Caco-2 (cell line): ENCODE measurements around the gene MSRB2. TPM values are rescaled to one million over a fixed set of nuclear protein-coding genes. Genes with fewer than 3 reads are reported as not detected.

Source experiments
- BruUV-seq: library from RNA; stranded (reverse); fragments of 400-500 nt; replicated peaks from 2 replicates; lab custom pipeline; 2021; lab: Mats Ljungman, UMichigan
- CTCF ChIA-PET: fragments of 300-600 bp; sonication (Branson Sonifier 250); formaldehyde crosslinking; loops from one replicate; lab custom pipeline; 2022; ENCODE audit warnings: antibody characterized with exemption; lab: Charles Lee
- POLR2A ChIA-PET: fragments of 300-600 bp; sonication (Branson Sonifier 250); formaldehyde crosslinking; loops from one replicate; lab custom pipeline; 2022; ENCODE audit warnings: antibody characterized with exemption; lab: Charles Lee
- DNase-seq, 2 experiments: peaks; one replicate each; pipeline versions ENCODE4 v3.0.0 to v3.0.0-alpha.2; 2020 to 2022
- H3K27me3 ChIP-seq: replicated peaks from 2 replicates; pipeline ENCODE4 v1.6.0; 2011; ENCODE audit warnings: low read length; ENCODE audit not compliant: control insufficient read depth, insufficient read depth
- H3K36me3 ChIP-seq: 2 replicates; pipeline ENCODE4 v1.5.1; 2011; ENCODE audit warnings: low read length; ENCODE audit not compliant: control insufficient read depth, insufficient read depth
- H3K4me1 ChIP-seq: fragments of 250-450 bp; sonication (Bioruptor Pico); 2 replicates; pipeline ENCODE4 v1.5.1; 2020; ENCODE audit warnings: mild to moderate bottlenecking
- H3K4me3 ChIP-seq: 2 replicates; pipeline ENCODE4 v1.5.1; 2011; ENCODE audit warnings: low read depth, mild to moderate bottlenecking, control low read depth, low read length
- H3K9me3 ChIP-seq: fragments of 250-450 bp; sonication (Bioruptor Pico); 2 replicates; pipeline ENCODE4 v1.5.1; 2020; ENCODE audit warnings: mild to moderate bottlenecking, moderate library complexity
- H3K27ac Mint-ChIP-seq: one replicate; pipeline ENCODE4 v1.8.0; 2022; ENCODE audit warnings: mixed read lengths; ENCODE audit not compliant: unreplicated experiment
- H3K27me3 Mint-ChIP-seq: one replicate; pipeline ENCODE4 v1.8.0; 2022; ENCODE audit warnings: mixed read lengths; ENCODE audit not compliant: insufficient read depth, unreplicated experiment
- H3K36me3 Mint-ChIP-seq: one replicate; pipeline ENCODE4 v1.8.0; 2022; ENCODE audit warnings: mild to moderate bottlenecking, mixed read lengths; ENCODE audit not compliant: insufficient read depth, unreplicated experiment
- H3K4me1 Mint-ChIP-seq: one replicate; pipeline ENCODE4 v1.8.0; 2022; ENCODE audit warnings: low read depth, mixed read lengths; ENCODE audit not compliant: unreplicated experiment
- H3K4me3 Mint-ChIP-seq: one replicate; pipeline ENCODE4 v1.8.0; 2022; ENCODE audit warnings: mild to moderate bottlenecking, moderate library complexity, mixed read lengths; ENCODE audit not compliant: unreplicated experiment
- H3K9me3 Mint-ChIP-seq: one replicate; pipeline ENCODE4 v1.8.0; 2022; ENCODE audit warnings: mixed read lengths; ENCODE audit not compliant: unreplicated experiment
- intact Hi-C: fragments of 100-400 bp; cut with micrococcal nuclease; formaldehyde crosslinking; loops from one replicate; pipeline ENCODE4 v1.10.0; 2022; ENCODE audit not compliant: unreplicated experiment
- total RNA-seq: library from RNA; stranded (reverse); gene quantifications from 2 replicates; pipeline ENCODE4 v1.2.3, GENCODE V29; 2022
- TF ChIP-seq, protein P1 (sequence below), 2 experiments: fragments of 200-600 bp in 1 of 2; IDR thresholded peaks; 1 replicate in 1 of 2; 2 replicates in 1 of 2; pipeline versions ENCODE4 v1.5.1 to v1.8.0; 2011 to 2022; ENCODE audit warnings: antibody characterized with exemption in 1 of 2, control low read depth in 1 of 2, inconsistent platforms in 1 of 2, low read depth in 1 of 2, low read length in 1 of 2, mild to moderate bottlenecking in 1 of 2, moderate library complexity in 1 of 2; ENCODE audit not compliant: insufficient read depth in 1 of 2, severe bottlenecking in 1 of 2, unreplicated experiment in 1 of 2

The MSRB2 gene
- total RNA-seq, 1 experiment from 2014 or later = 13.7 TPM

DNA sequence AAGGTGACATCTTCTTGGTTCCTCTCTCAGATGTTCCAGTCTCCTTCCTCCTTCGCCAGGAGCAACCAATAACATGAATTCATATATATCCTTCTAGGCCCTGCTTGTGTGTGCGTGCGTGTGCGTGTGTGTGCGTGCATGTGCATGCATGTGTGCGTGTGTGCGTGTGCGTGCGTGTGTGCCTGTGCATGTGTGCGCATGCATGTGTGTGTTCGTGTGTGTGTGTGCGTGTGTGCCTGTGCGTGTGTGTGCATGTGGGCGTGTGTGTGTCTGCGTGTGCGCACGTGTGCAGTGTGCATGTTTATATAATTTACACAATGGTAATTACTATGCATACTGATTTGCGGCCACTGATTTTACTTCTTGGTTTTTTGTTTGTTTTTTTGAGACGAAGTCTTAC is 52.8 kb downstream of the MSRB2 start:
- no peak for DNase-seq
- H3K9me3 ChIP-seq = no peaks in the 10 kb centered on the region
- Mint-ChIP-seq H3K4me1 (no peaks in the 10 kb centered on the region), H3K27me3 (peaks cover 2% of the 10 kb centered on the region), H3K36me3 (no peaks in the 10 kb centered on the region), H3K4me3 (no peak overlapping the region), H3K27ac (no peak overlapping the region), H3K9me3 (no peaks in the 10 kb centered on the region)
- TF ChIP-seq, protein P1, sequence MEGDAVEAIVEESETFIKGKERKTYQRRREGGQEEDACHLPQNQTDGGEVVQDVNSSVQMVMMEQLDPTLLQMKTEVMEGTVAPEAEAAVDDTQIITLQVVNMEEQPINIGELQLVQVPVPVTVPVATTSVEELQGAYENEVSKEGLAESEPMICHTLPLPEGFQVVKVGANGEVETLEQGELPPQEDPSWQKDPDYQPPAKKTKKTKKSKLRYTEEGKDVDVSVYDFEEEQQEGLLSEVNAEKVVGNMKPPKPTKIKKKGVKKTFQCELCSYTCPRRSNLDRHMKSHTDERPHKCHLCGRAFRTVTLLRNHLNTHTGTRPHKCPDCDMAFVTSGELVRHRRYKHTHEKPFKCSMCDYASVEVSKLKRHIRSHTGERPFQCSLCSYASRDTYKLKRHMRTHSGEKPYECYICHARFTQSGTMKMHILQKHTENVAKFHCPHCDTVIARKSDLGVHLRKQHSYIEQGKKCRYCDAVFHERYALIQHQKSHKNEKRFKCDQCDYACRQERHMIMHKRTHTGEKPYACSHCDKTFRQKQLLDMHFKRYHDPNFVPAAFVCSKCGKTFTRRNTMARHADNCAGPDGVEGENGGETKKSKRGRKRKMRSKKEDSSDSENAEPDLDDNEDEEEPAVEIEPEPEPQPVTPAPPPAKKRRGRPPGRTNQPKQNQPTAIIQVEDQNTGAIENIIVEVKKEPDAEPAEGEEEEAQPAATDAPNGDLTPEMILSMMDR (IDR thresholded peaks at IDR 0.05; ENCODE audit: insufficient read depth in 1 of 2, low read depth in 1 of 2, low read length in 1 of 2, severe bottlenecking in 1 of 2, unreplicated experiment in 1 of 2) = no peak
- ChIA-PET CTCF (no interaction called here), POLR2A (no interaction called here)
- no TSS peak for BruUV-seq
- intact Hi-C loops = no loop called here
- no peaks in the 10 kb centered on the region for H3K36me3 ChIP-seq
- H3K4me3 ChIP-seq = no peak overlapping the region
- no peaks in the 10 kb centered on the region for H3K4me1 ChIP-seq
- H3K27me3 ChIP-seq = 0 out of 2 replicates have a peak, but pooled peaks cover 3% of the 10 kb centered on the region

DNA sequence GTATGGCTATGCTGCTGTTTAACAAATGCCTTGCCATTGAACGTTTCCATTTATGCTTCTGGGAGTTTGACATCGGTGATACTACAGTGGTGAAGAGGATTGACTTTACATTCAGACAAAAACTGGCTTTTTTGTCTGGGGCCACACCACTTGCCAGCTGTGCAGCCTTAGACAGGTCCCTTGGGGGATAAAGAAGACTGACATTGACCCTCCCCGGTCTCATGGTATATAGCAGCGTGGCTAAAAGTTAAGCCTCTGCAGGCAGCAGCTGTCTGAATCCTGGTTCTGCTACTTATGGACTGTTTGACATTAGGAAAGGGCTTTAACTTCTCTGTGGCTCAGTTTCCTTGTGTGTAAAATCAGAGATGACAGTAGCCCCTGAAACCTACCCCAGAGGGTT is 54.7 kb downstream of the MSRB2 start:
- H3K4me3 ChIP-seq = no peak overlapping the region
- POLR2A ChIA-PET = no interaction called here
- peaks cover 6% of the 10 kb centered on the region for H3K27me3 Mint-ChIP-seq
- H3K27me3 ChIP-seq = 0 out of 2 replicates have a peak, but pooled peaks cover 3% of the 10 kb centered on the region
- H3K27ac Mint-ChIP-seq = no peak overlapping the region
- H3K9me3 Mint-ChIP-seq = no peaks in the 10 kb centered on the region
- no peak for DNase-seq
- H3K4me1 ChIP-seq = no peaks in the 10 kb centered on the region
- intact Hi-C loops = no loop called here
- no peaks in the 10 kb centered on the region for H3K36me3 Mint-ChIP-seq
- CTCF ChIA-PET = no interaction called here
- H3K9me3 ChIP-seq = no peaks in the 10 kb centered on the region
- H3K4me3 Mint-ChIP-seq = no peak overlapping the region
- H3K36me3 ChIP-seq = no peaks in the 10 kb centered on the region
- TF ChIP-seq, protein P1 (IDR thresholded peaks at IDR 0.05; ENCODE audit: insufficient read depth in 1 of 2, low read depth in 1 of 2, low read length in 1 of 2, severe bottlenecking in 1 of 2, unreplicated experiment in 1 of 2) = no peak
- no peaks in the 10 kb centered on the region for H3K4me1 Mint-ChIP-seq
- BruUV-seq = no TSS peak

GRCh38 chr10:23150610-23151009 is 55.2 kb downstream of the MSRB2 start:
- TF ChIP-seq, protein P1 (IDR thresholded peaks at IDR 0.05; ENCODE audit: insufficient read depth in 1 of 2, low read depth in 1 of 2, low read length in 1 of 2, severe bottlenecking in 1 of 2, unreplicated experiment in 1 of 2) = no peak
- ChIA-PET POLR2A (no interaction called here), CTCF (no interaction called here)
- Mint-ChIP-seq H3K9me3 (no peaks in the 10 kb centered on the region), H3K36me3 (no peaks in the 10 kb centered on the region), H3K4me1 (no peaks in the 10 kb centered on the region), H3K27ac (no peak overlapping the region), H3K27me3 (peaks cover 6% of the 10 kb centered on the region), H3K4me3 (no peak overlapping the region)
- no peaks in the 10 kb centered on the region for H3K9me3 ChIP-seq
- no TSS peak for BruUV-seq
- H3K36me3 ChIP-seq = no peaks in the 10 kb centered on the region
- 0 out of 2 replicates have a peak, but pooled peaks cover 3% of the 10 kb centered on the region for H3K27me3 ChIP-seq
- no peaks in the 10 kb centered on the region for H3K4me1 ChIP-seq
- no peak for DNase-seq
- intact Hi-C loops = no loop called here
- no peak overlapping the region for H3K4me3 ChIP-seq
